ENCODE measurements around the gene CTNNA2. TPM values are rescaled to one million over a fixed set of nuclear protein-coding genes. Genes with fewer than 3 reads are reported as not detected.

The CTNNA2 gene
- total and polyA plus RNA-seq, 2 of the 8 experiments (the other 6 are each of a cell fraction or from before 2014, with no cell fraction given) = 3.9 to 9.0 TPM

DNA sequence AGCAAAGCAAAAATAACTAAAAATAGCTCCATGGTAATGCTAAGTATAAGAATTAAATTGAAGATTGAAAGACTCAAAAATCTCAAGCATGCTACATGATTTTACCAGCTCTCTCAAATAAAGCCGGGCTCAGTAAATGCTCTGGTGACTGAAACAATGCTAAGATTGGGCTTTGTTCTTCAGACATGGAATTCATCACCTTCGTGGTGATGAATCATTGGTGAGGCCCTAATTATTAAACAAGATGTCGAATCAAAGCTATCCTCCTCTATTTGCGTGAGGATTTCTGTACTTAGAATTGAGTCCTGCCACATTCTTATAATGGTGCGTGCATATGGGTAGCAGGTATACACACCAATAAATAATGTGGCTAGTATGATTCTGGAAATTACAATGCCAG lies 850.5 kb downstream of the CTNNA2 start:
- Histone ChIP-seq H3K4ac (replicated peaks; ENCODE audit: insufficient read length, low read depth, low read length) (no peak overlapping the region), H3K9me3 (ENCODE audit: insufficient read depth in 2 of 2, low read depth in 1 of 2, low read length in 1 of 2) (no peaks in the 10 kb centered on the region), H3K9ac (replicated peaks in 1 of 4; ENCODE audit: extremely low read depth in 1 of 4, low read depth in 3 of 4, low read length in 3 of 4) (no peak overlapping the region), H3K23me2 (ENCODE audit: low read depth, low read length) (no peaks in the 10 kb centered on the region), H3K36me3 (ENCODE audit: control insufficient read depth in 2 of 4, insufficient read depth in 4 of 4, low read length in 3 of 4) (no peaks in the 10 kb centered on the region), H3K18ac (ENCODE audit: extremely low read depth, low read length) (no peak overlapping the region), H3K79me1 (ENCODE audit: low read depth, low read length) (no peaks in the 10 kb centered on the region), H3K27me3 (replicated peaks in 1 of 4; ENCODE audit: control insufficient read depth in 3 of 4, extremely low read depth in 1 of 4, insufficient read depth in 3 of 4, low read length in 3 of 4) (peaks cover 1 to 6% (median 3%) of the 10 kb centered on the region in 4 experiments; a peak in 4 of 7 replicates), H3K14ac (ENCODE audit: insufficient read length) (no peak overlapping the region), H3K79me2 (ENCODE audit: control insufficient read depth in 1 of 2, insufficient read depth in 2 of 2, low read length in 2 of 2) (no peaks in the 10 kb centered on the region), H3K27ac (ENCODE audit: low read depth, low read length) (no peak overlapping the region), H3K4me1 (replicated peaks in 1 of 4; ENCODE audit: control insufficient read depth in 3 of 4, insufficient read depth in 4 of 4, low read length in 3 of 4) (peaks cover 0 to 10% (median 2%) of the 10 kb centered on the region in 4 experiments; a peak in 2 of 7 replicates), H2BK5ac (ENCODE audit: low read depth, low read length) (no peak overlapping the region), H2BK120ac (replicated peaks; ENCODE audit: low read depth, low read length) (no peak overlapping the region), H3K56ac (replicated peaks; ENCODE audit: insufficient read length, low read depth, low read length) (no peak overlapping the region), H2BK15ac (ENCODE audit: low read length) (no peak overlapping the region), H3K4me2 (ENCODE audit: insufficient read depth in 1 of 2, low read depth in 2 of 2, low read length in 2 of 2) (peak overlapping the region in 1 of 2 experiments; percentile 19; a peak in 1 of 4 replicates), H4K91ac (replicated peaks; ENCODE audit: insufficient read length, low read length) (no peak overlapping the region), H2AFZ (ENCODE audit: low read length) (no peak overlapping the region), H4K20me1 (replicated peaks in 1 of 2; ENCODE audit: control insufficient read depth in 1 of 2, insufficient read depth in 2 of 2, low read length in 2 of 2) (peaks cover 0 to 2% of the 10 kb centered on the region in 2 experiments), H4K8ac (ENCODE audit: extremely low read depth, insufficient read depth, low read length) (no peak overlapping the region), H2BK12ac (ENCODE audit: low read depth, low read length) (no peak overlapping the region), H2BK20ac (ENCODE audit: low read length) (no peak overlapping the region), H3K4me3 (ENCODE audit: extremely low read depth in 1 of 4, insufficient read depth in 2 of 4, low read depth in 3 of 4, low read length in 4 of 4) (no peak overlapping the region), H3K23ac (ENCODE audit: insufficient read length) (no peak overlapping the region), H2AK5ac (ENCODE audit: low read depth, low read length) (no peak overlapping the region), H4K5ac (ENCODE audit: insufficient read length, low read depth, low read length) (no peak overlapping the region)
- POLR2A ChIA-PET (ENCODE audit: partially characterized antibody) = no interaction called here
- peak; percentile 28 for FAIRE-seq
- CTCF ChIA-PET (ENCODE audit: partially characterized antibody) = interaction anchor here (1.2 kb wide), 1 partner anchor 8 kb away, joined by 3 read pairs; no protein-coding TSS in a partner anchor
- no peak for DNase-seq (ENCODE audit: low read depth in 1 of 2, low spot score in 2 of 2)
- 71% methylated on average over 5 of the region's 5 CpGs; no CpG with 5 or more reads in 1 of the 2 experiments for WGBS, 2 experiments (ENCODE audit: extremely low coverage in 1 of 2, insufficient coverage in 1 of 2, insufficient read length in 1 of 2, insufficient replicate concordance in 2 of 2, low coverage in 1 of 2, low lambda C conversion rate in 2 of 2, missing lambda C conversion rate in 1 of 2)
- no peak for TF ChIP-seq RNF2 (IDR thresholded peaks at IDR 0.05; ENCODE audit: borderline replicate concordance, low read depth, low read length, missing control alignments, poor library complexity, severe bottlenecking)

All from H1 (cell line).